Heart right ventricle (tissue), 16 donors: ENCODE results near the gene LRRC26. TPM values are rescaled to one million over a fixed set of nuclear protein-coding genes. Genes with fewer than 3 reads are reported as not detected.

Experiments
- ATAC-seq, 8 donors: fragments of 200-7000 bp; cut with Tn5 transposase; one replicate each; pipeline ENCODE4 v1.9.1; 2020; ENCODE audit warnings: mild to moderate bottlenecking in 8 of 8, moderate library complexity in 8 of 8, moderate number of reproducible peaks in 1 of 8
- DNase-seq, 2 donors: peaks; one replicate each; pipeline ENCODE4 v3.0.0-alpha.2; 2020
- H3K27ac ChIP-seq, 10 donors: fragments of 200-600 bp; sonication (generic) in 2 of 10; one replicate each; pipeline versions ENCODE4 v1.5.0 to v1.8.0; 2020 to 2022; ENCODE audit warnings: mild to moderate bottlenecking in 3 of 10
- H3K27me3 ChIP-seq, 7 donors: fragments of 200-600 bp; one replicate each; pipeline ENCODE4 v1.8.0; 2021 to 2022; ENCODE audit warnings: mild to moderate bottlenecking in 2 of 7
- H3K36me3 ChIP-seq, 9 donors: fragments of 200-600 bp; sonication (generic) in 1 of 9; one replicate each; pipeline versions ENCODE4 v1.5.0 to v1.8.0; 2020 to 2022; ENCODE audit warnings: mild to moderate bottlenecking in 2 of 9
- H3K4me1 ChIP-seq, 9 donors: fragments of 200-600 bp; sonication (generic) in 1 of 9; one replicate each; pipeline versions ENCODE4 v1.5.0 to v1.8.0; 2020 to 2022; ENCODE audit warnings: mild to moderate bottlenecking in 4 of 9
- H3K4me3 ChIP-seq, 10 donors: fragments of 200-600 bp; sonication (generic) in 2 of 10; one replicate each; pipeline versions ENCODE4 v1.5.0 to v1.8.0; 2020 to 2022; ENCODE audit warnings: mild to moderate bottlenecking in 7 of 10, moderate library complexity in 2 of 10
- H3K9me3 ChIP-seq, 11 donors: fragments of 200-600 bp in 10 of 11; sonication (generic) in 2 of 11; one replicate each; pipeline versions ENCODE4 v1.5.0 to v1.8.0; 2013 to 2022; ENCODE audit warnings: mild to moderate bottlenecking in 2 of 11, control low read depth in 1 of 11, moderate library complexity in 1 of 11
- CTCF ChIP-seq, 9 donors: fragments of 200-600 bp; sonication (generic) in 2 of 9; IDR thresholded peaks; one replicate each; pipeline versions ENCODE4 v1.5.0 to v1.8.0; 2021 to 2022; ENCODE audit warnings: antibody characterized with exemption in 9 of 9, mild to moderate bottlenecking in 5 of 9, moderate library complexity in 1 of 9
- WGBS, 2 donors: extraction: QIAGEN DNeasy Blood & Tissue Kit; methylation state at CpG; one replicate each; pipeline ENCODE4 v1.1.7; 2013; ENCODE audit warnings: inconsistent platforms in 1 of 2; 5-methylcytosine and 5-hydroxymethylcytosine counted together
- intact Hi-C, 10 donors: fragments of 100-400 bp; cut with DNase I; formaldehyde crosslinking; loops; one replicate each; pipeline versions ENCODE4 v1.11.1 to v1.14.2; 2022
- polyA plus RNA-seq, 2 donors: library from polyadenylated mRNA; stranded (reverse); fragments of 200-250 nt; gene quantifications; one replicate each; pipeline ENCODE4 v1.2.3, GENCODE V29; 2013
- total RNA-seq, 10 donors: library from RNA; stranded (reverse); fragmentation: NEBNext Ultra II Directional in 3 of 10; extraction: Animal tissue kit (Norgen Biotek cat#: 25700) in 3 of 10; gene quantifications; one replicate each; pipeline versions ENCODE4 v1.2.1 to v1.2.4, GENCODE V29; 2021 to 2023
- donor health status: Arrhythmogenic right ventricular cardiomyopathy.
- donor health status: ischemic (EF 13 %, LVEDD 7.1; RV severe dilation, severe dysfunction).
- donor health status: healthy with polysubstance abuse.
- donor health status: DM: no; HTN: yes; CAD: no.
- donor health status: DM: no; HTN: no; CAD: no.
- donor health status: ischemic (EF 25% LVEDD 6.9; RV normal size, moderate dysfunction).
- donor health status: ischemic (EF 25% LVEDD 5.7; RV mildly dilated, moderate dysfunction).
- donor health status: healthy.
- donor health status: DM: yes; HTN: yes; CAD: no.
- donor health status: Ischemic cardiomyopathy.
- donor health status: ischemic (EF 35%, LVEDD 5.7; RV mildly dilated, moderate dysfunction).
- donor health status: nonischemic (EF 11% LVEDD 7.7; RV severe dilation, severe dysfunction).
- donor health status: DM: yes; HTN: yes; CAD: no.
- donor health status: PGD.
- donor health status: ischemic (EF 29% LVEDD 5.4; RV normal size, mild dysfunction).
- donor health status: nonischemic (EF 23%, LVEDD 6.1; RV moderate dilation, normal function).

The LRRC26 gene
- total and polyA plus RNA-seq, 12 donors, result not detected

- WGBS, 2 donors, result 3% methylated on average over 63 to 65 of the region's 65 CpGs
- Histone ChIP-seq H3K36me3 (no peaks in the 10 kb centered on the region), H3K27ac (no peak overlapping the region), H3K4me3 (peak overlapping the region in 5 of 10 donors; percentile 1 to 28 (median 17)), H3K4me1 (peaks cover 0 to 12% (median 8%) of the 10 kb centered on the region in 9 donors), H3K27me3 (peaks cover 26 to 81% (median 72%) of the 10 kb centered on the region in 7 donors), H3K9me3 (no peaks in the 10 kb centered on the region)
- intact Hi-C loops, result no loop called here
- ATAC-seq (peak; percentile 42 to 77 (median 64)), DNase-seq (no peak)
- no peak for TF ChIP-seq CTCF (IDR thresholded peaks at IDR 0.05)
Measured at GRCh38 chr9:137156567-137157375, 13.1 kb downstream of the LRRC26 start.

GRCh38 chr9:137152844-137153405 is 16.9 kb downstream of the LRRC26 start:
- no peaks in the 10 kb centered on the region for H3K9me3 ChIP-seq
- H3K4me3 ChIP-seq, result no peak overlapping the region
- H3K27me3 ChIP-seq, result peaks cover 7 to 63% (median 44%) of the 10 kb centered on the region in 7 donors
- TF ChIP-seq CTCF (IDR thresholded peaks at IDR 0.05), result no peak
- 89 to 93% methylated on average over 7 of the region's 7 CpGs for WGBS, 2 donors
- DNase-seq, result no peak
- intact Hi-C loops, result no loop called here
- no peak overlapping the region for H3K27ac ChIP-seq
- H3K4me1 ChIP-seq, result peaks cover 0 to 10% (median 6%) of the 10 kb centered on the region in 9 donors
- no peak for ATAC-seq
- no peaks in the 10 kb centered on the region for H3K36me3 ChIP-seq

DNA sequence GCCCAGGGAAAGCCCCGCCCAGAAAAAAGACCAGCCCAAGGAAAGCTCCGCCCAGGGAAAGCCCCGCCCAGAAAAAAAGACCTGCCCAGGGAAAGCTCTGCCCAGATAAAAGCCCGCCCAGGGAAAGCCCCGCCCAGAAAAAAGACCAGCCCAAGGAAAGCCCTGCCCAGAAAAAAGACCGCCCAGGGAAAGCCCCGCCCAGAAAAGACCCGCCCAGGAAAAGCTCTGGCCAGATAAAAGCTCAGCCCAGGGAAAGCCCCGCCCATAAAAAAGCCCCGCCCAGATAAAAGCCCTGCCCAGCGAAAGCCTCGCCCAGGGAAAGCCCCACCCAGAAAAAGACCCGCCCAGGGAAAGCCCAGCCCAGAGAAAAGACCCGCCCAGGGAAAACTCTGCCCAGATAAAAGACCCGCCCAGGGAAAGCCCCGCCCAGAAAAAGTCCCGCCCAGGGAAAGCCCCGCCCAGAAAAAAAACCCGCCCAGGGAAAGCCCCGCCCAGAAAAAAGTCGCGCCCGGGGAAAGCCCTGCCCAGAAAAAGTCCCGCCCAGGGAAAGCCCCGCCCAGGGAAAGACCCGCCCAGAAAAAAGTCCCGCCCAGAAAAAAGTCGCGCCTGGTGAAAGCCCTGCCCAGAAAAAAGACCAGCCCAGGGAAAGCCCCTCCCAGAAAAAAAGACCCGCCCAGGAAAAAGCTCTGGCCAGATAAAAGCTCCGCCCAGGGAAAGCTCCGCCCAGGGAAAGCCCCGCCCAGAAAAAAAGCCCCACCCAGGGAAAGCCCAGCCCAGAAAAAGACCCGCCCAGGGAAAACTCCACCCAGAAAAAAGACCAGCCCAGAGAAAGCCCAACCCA is 19.0 kb downstream of the LRRC26 start:
- 36 to 41% methylated on average over 34 of the region's 34 CpGs for WGBS, 2 donors
- ATAC-seq, result peak in 2 of 8 donors; percentile 13 to 25
- intact Hi-C loops, result no loop called here
- no peaks in the 10 kb centered on the region for H3K9me3 ChIP-seq
- H3K36me3 ChIP-seq, result no peaks in the 10 kb centered on the region
- H3K4me1 ChIP-seq, result no peaks in the 10 kb centered on the region
- H3K27ac ChIP-seq, result no peak overlapping the region
- peaks cover 5 to 61% (median 37%) of the 10 kb centered on the region in 7 donors for H3K27me3 ChIP-seq
- no peak overlapping the region for H3K4me3 ChIP-seq
- TF ChIP-seq CTCF (IDR thresholded peaks at IDR 0.05), result no peak
- no peak for DNase-seq

DNA sequence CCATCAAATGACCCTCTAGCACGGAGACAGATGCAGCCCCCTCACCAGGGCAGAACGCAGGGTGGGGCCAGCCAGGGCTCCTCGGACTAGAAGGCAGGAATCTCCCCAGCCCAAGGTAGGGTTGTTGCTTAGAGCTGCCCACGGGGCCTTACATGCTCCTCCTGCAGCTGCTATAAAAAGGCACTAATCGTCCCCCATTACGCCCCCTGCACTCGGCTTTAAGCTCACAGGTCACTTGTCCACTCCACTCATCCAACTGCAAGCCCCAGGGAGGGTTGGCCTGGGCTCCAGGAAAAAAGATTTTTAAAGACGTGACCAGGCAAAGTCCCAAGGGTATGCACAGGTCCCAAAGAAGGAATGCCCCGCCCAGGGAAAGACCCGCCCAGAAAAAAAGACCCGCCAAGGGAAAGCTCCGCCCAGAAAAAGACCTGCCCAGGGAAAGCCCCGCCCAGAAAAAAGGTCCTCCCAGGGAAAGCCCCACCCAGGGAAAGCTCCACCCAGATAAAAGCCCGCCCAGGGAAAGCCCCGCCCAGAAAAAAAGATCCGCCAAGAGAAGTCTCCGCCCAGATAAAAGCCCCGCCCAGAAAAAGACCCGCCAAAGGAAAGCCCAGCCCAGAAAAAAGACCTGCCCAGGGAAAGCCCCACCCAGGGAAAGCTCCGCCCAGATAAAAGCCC is 19.8 kb downstream of the LRRC26 start:
- no peak for TF ChIP-seq CTCF (IDR thresholded peaks at IDR 0.05)
- ATAC-seq (no peak), DNase-seq (no peak)
- no peak overlapping the region for H3K27ac ChIP-seq
- peaks cover 0 to 57% (median 33%) of the 10 kb centered on the region in 7 donors for H3K27me3 ChIP-seq
- WGBS, 2 donors, result 58 to 59% methylated on average over 20 of the region's 20 CpGs
- intact Hi-C loops, result no loop called here
- no peak overlapping the region for H3K4me3 ChIP-seq
- H3K36me3 ChIP-seq, result no peaks in the 10 kb centered on the region
- H3K4me1 ChIP-seq, result no peaks in the 10 kb centered on the region
- no peaks in the 10 kb centered on the region for H3K9me3 ChIP-seq
